ENCODE data around the gene OR56A3.
A peak's percentile ranks its signal among the peaks of the same experiment; 100 is the strongest.

The OR56A3 gene

GRCh38 chr11:5973530-5973929 is 31.5 kb downstream of the OR56A3 start:
- no peak for DNase-seq (ENCODE audit: low read depth, low spot score)

- DNase-seq (ENCODE audit: low read depth, low spot score): no peak
These were observed 41.4 kb downstream of the OR56A3 start for GRCh38 chr11:5983443-5983842.

- no peak for DNase-seq (ENCODE audit: low read depth, low spot score)
These were observed 44.8 kb downstream of the OR56A3 start, which contains the start of gene OR52L1 for GRCh38 chr11:5986885-5987284. Gene OR52L1 (minus strand): TSS chr11:5986985. CDS start chr11:5986930, 55 bp downstream.

GRCh38 chr11:5989203-5989602 is 47.2 kb downstream of the OR56A3 start:
- no peak for DNase-seq (ENCODE audit: low read depth, low spot score)

- no peak for DNase-seq (ENCODE audit: low read depth, low spot score)
These were observed 50.1 kb downstream of the OR56A3 start for GRCh38 chr11:5992150-5992549.

- peak; percentile 16 for DNase-seq (ENCODE audit: low read depth, low spot score)
These were observed 50.7 kb downstream of the OR56A3 start for GRCh38 chr11:5992604-5993251.

- DNase-seq (ENCODE audit: low read depth, low spot score): no peak
These were observed 52.7 kb downstream of the OR56A3 start for GRCh38 chr11:5994791-5995190.
